Activated B cell treated with CpG ODN at 0.5 μM for 24 hours (primary cell): ENCODE results near the gene GRK2. TPM values are rescaled to one million over a fixed set of nuclear protein-coding genes. Genes with fewer than 3 reads are reported as not detected.

Source experiments
- ATAC-seq: fragments of 200-7000 bp; cut with Tn5 transposase; one replicate; pipeline ENCODE4 v1.10.0; 2021; ENCODE audit warnings: low read depth, mild to moderate bottlenecking, moderate library complexity
- CTCF ChIA-PET: fragments of 350-600 bp; sonication (Branson Sonifier 250); formaldehyde crosslinking; loops from one replicate; lab custom pipeline; 2021; ENCODE audit warnings: antibody characterized with exemption; lab: Charles Lee
- POLR2A ChIA-PET: fragments of 350-600 bp; sonication (Branson Sonifier 250); formaldehyde crosslinking; loops from one replicate; lab custom pipeline; 2021; ENCODE audit warnings: antibody characterized with exemption; lab: Charles Lee
- DNase-seq: peaks from one replicate; pipeline ENCODE4 v3.0.0; 2022
- H3K27ac Mint-ChIP-seq: one replicate; pipeline ENCODE4 v1.8.0; 2020; ENCODE audit warnings: mixed read lengths
- H3K27me3 Mint-ChIP-seq: one replicate; pipeline ENCODE4 v1.8.0; 2021; ENCODE audit warnings: mixed read lengths
- H3K36me3 Mint-ChIP-seq: one replicate; pipeline ENCODE4 v1.8.0; 2021; ENCODE audit warnings: low read depth, mixed read lengths
- H3K4me1 Mint-ChIP-seq: one replicate; pipeline ENCODE4 v1.8.0; 2021; ENCODE audit warnings: mixed read lengths
- H3K4me3 Mint-ChIP-seq: one replicate; pipeline ENCODE4 v1.8.0; 2020; ENCODE audit warnings: mild to moderate bottlenecking, mixed read lengths
- H3K9me3 Mint-ChIP-seq: one replicate; pipeline ENCODE4 v1.8.0; 2020; ENCODE audit warnings: mixed read lengths
- CTCF ChIP-seq: fragments of 200-600 bp; IDR thresholded peaks from one replicate; pipeline ENCODE4 v1.8.0; 2022; ENCODE audit warnings: antibody characterized with exemption, mild to moderate bottlenecking
- intact Hi-C: fragments of 100-400 bp; cut with micrococcal nuclease; formaldehyde crosslinking; loops from one replicate; pipeline ENCODE4 v1.15.1; 2024
- total RNA-seq: library from RNA; stranded (reverse); gene quantifications from 2 replicates; pipeline ENCODE4 v1.2.3, GENCODE V29; 2022

GRK2 gene
- total RNA-seq, 1 donor from 2014 or later: 175 TPM

GRCh38 chr11:67261946-67262681 is 4.2 kb upstream of the GRK2 start:
- DNase-seq (no peak), ATAC-seq (no peak)
- peak overlapping the region; percentile 56 for H3K4me3 Mint-ChIP-seq
- intact Hi-C loops: loop anchor here (1.0 kb wide), 4 partner anchors 27 to 181 kb away; partner anchors contain the start of gene ANKRD13D
- ChIA-PET CTCF (interaction anchor here (0.6 to 5.1 kb wide), 22 partner anchors 9 to 181 kb away, joined by 3 to 75 read pairs (median 5); partner anchors contain the start of gene ANKRD13D), POLR2A (interaction anchor here (0.6 to 4.2 kb wide), 14 partner anchors 10 to 420 kb away, joined by 3 to 53 read pairs (median 6); partner anchors contain the start of genes ANKRD13D and POLD4)
- H3K4me1 Mint-ChIP-seq: peaks cover 31% of the 10 kb centered on the region
- H3K27me3 Mint-ChIP-seq: peaks cover 2% of the 10 kb centered on the region
- peak overlapping the region; percentile 79 for H3K27ac Mint-ChIP-seq
- H3K9me3 Mint-ChIP-seq: no peaks in the 10 kb centered on the region
- H3K36me3 Mint-ChIP-seq: peaks cover 5% of the 10 kb centered on the region
- TF ChIP-seq CTCF: no peak

GRCh38 chr11:67262731-67263675 is 3.3 kb upstream of the GRK2 start:
- no peaks in the 10 kb centered on the region for H3K9me3 Mint-ChIP-seq
- peaks cover 39% of the 10 kb centered on the region for H3K4me1 Mint-ChIP-seq
- TF ChIP-seq CTCF: no peak
- CTCF ChIA-PET: interaction anchor here (0.6 to 5.1 kb wide), 20 partner anchors 8 to 182 kb away, joined by 3 to 75 read pairs (median 5); partner anchors contain the start of gene ANKRD13D
- H3K27me3 Mint-ChIP-seq: peaks cover 2% of the 10 kb centered on the region
- POLR2A ChIA-PET: interaction anchor here (0.6 to 4.2 kb wide), 15 partner anchors 9 to 421 kb away, joined by 3 to 53 read pairs (median 7); partner anchors contain the start of genes ANKRD13D and POLD4
- DNase-seq (peak; percentile 67), ATAC-seq (peak; percentile 60)
- peaks cover 9% of the 10 kb centered on the region for H3K36me3 Mint-ChIP-seq
- H3K4me3 Mint-ChIP-seq: peak overlapping the region; percentile 56
- H3K27ac Mint-ChIP-seq: peak overlapping the region; percentile 79
- intact Hi-C loops: loop anchor here (1.0 kb wide), 4 partner anchors 26 to 182 kb away; partner anchors contain the start of gene ANKRD13D

- Mint-ChIP-seq H3K27me3 (peaks cover 2% of the 10 kb centered on the region), H3K4me3 (peak overlapping the region; percentile 61), H3K4me1 (peaks cover 51% of the 10 kb centered on the region), H3K9me3 (no peaks in the 10 kb centered on the region), H3K27ac (no peak overlapping the region), H3K36me3 (peaks cover 18% of the 10 kb centered on the region)
- intact Hi-C loops: no loop called here
- CTCF ChIA-PET: interaction anchor here (0.7 to 5.1 kb wide), 7 partner anchors 11 to 118 kb away, joined by 3 to 75 read pairs (median 19); partner anchors contain the start of gene ANKRD13D
- DNase-seq: no peak
- POLR2A ChIA-PET: interaction anchor here (1.4 to 4.2 kb wide), 6 partner anchors 14 to 117 kb away, joined by 5 to 53 read pairs (median 17); partner anchors contain the start of gene ANKRD13D
- no peak for TF ChIP-seq CTCF
- no peak for ATAC-seq
Observed at GRCh38 chr11:67264260-67264659, 2.0 kb upstream of the GRK2 start.

- ChIA-PET CTCF (interaction anchor here (0.7 to 5.1 kb wide), 4 partner anchors 50 to 119 kb away, joined by 3 to 75 read pairs (median 4); no protein-coding TSS in a partner anchor), POLR2A (interaction anchor here (0.6 to 4.7 kb wide), 5 partner anchors 13 to 216 kb away, joined by 3 to 85 read pairs (median 10); partner anchors contain the start of gene ANKRD13D)
- Mint-ChIP-seq H3K27me3 (peaks cover 2% of the 10 kb centered on the region), H3K4me3 (peak overlapping the region; percentile 61), H3K9me3 (no peaks in the 10 kb centered on the region), H3K36me3 (peaks cover 19% of the 10 kb centered on the region), H3K4me1 (peaks cover 59% of the 10 kb centered on the region), H3K27ac (peak overlapping the region; percentile 84)
- ATAC-seq (no peak), DNase-seq (no peak)
- intact Hi-C loops: no loop called here
- TF ChIP-seq CTCF: no peak
Observed at GRCh38 chr11:67264877-67265632, 1.2 kb upstream of the GRK2 start.
